Measurements from ENCODE around the gene CPN2. TPM values are rescaled to one million over a fixed set of nuclear protein-coding genes. Genes with fewer than 3 reads are reported as not detected.

CPN2 gene
- total RNA-seq, 1 donor from 2014 or later = not detected

Other genes starting within 250 kb of the CPN2 start
- 16.2 TPM for gene HES1, start 215.2 kb downstream of the CPN2 start, total RNA-seq
- not detected for gene LRRC15, start 18.4 kb upstream of the CPN2 start, total RNA-seq
- under 0.01 TPM for gene GP5, start 47.9 kb upstream of the CPN2 start, total RNA-seq
- 116 TPM for gene ATP13A3, start 135.7 kb upstream of the CPN2 start, total RNA-seq